H1 (cell line): ENCODE data around the gene ERCC6L. TPM values are rescaled to one million over a fixed set of nuclear protein-coding genes. Genes with fewer than 3 reads are reported as not detected.

Source experiments
- CTCF ChIA-PET: fragments of 300-600 bp; sonication (Branson Sonifier 250); formaldehyde crosslinking; loops from one replicate; lab custom pipeline; 2021; ENCODE audit not compliant: partially characterized antibody; lab: Charles Lee
- POLR2A ChIA-PET: fragments of 300-600 bp; sonication (Branson Sonifier 250); formaldehyde crosslinking; loops from one replicate; lab custom pipeline; 2021; ENCODE audit warnings: inconsistent platforms; ENCODE audit not compliant: partially characterized antibody; lab: Charles Lee
- DNase-seq, 2 experiments: peaks; one replicate each; pipeline versions ENCODE4 v3.0.0 to v3.0.0-alpha.2; 2010 to 2022; ENCODE audit warnings: low spot score in 2 of 2, low read depth in 1 of 2, mixed read lengths in 1 of 2
- FAIRE-seq: peaks from 2 replicates; lab custom pipeline; 2011; peaks lifted over from hg19 to GRCh38; lab: Jason Lieb, UNC
- H2AFZ ChIP-seq: 2 replicates; pipeline ENCODE4 v1.8.1; 2012; ENCODE audit warnings: low read length, inconsistent platforms
- H2AK5ac ChIP-seq: 2 replicates; pipeline ENCODE4 v1.6.1; 2013; ENCODE audit warnings: low read depth, low read length
- H2BK120ac ChIP-seq: replicated peaks from 2 replicates; pipeline ENCODE3; 2013; ENCODE audit warnings: low read depth, low read length, inconsistent platforms
- H2BK12ac ChIP-seq: 2 replicates; pipeline ENCODE4 v1.6.1; 2013; ENCODE audit warnings: low read depth, low read length
- H2BK15ac ChIP-seq: 2 replicates; pipeline ENCODE4 v1.6.1; 2013; ENCODE audit warnings: low read length
- H2BK20ac ChIP-seq: 2 replicates; pipeline ENCODE4 v1.6.1; 2013; ENCODE audit warnings: low read length
- H2BK5ac ChIP-seq: 2 replicates; pipeline ENCODE4 v1.6.1; 2013; ENCODE audit warnings: low read depth, low read length
- H3K14ac ChIP-seq: 2 replicates; pipeline ENCODE4 v1.6.1; 2013; ENCODE audit warnings: inconsistent platforms; ENCODE audit not compliant: insufficient read length
- H3K18ac ChIP-seq: 2 replicates; pipeline ENCODE4 v1.6.1; 2013; ENCODE audit warnings: low read length; ENCODE audit errors: extremely low read depth
- H3K23ac ChIP-seq: 2 replicates; pipeline ENCODE4 v1.6.1; 2013; ENCODE audit warnings: inconsistent platforms; ENCODE audit not compliant: insufficient read length
- H3K23me2 ChIP-seq: 2 replicates; pipeline ENCODE4 v1.6.1; 2013; ENCODE audit warnings: low read depth, low read length
- H3K27ac ChIP-seq: 2 replicates; pipeline ENCODE4 v1.6.1; 2011; ENCODE audit warnings: low read depth, low read length, inconsistent platforms
- H3K27me3 ChIP-seq, 4 experiments: replicated peaks in 1 of 4; 1 replicate in 1 of 4; 2 replicates in 3 of 4; pipeline versions ENCODE4 v1.6.1 to v1.8.1; 2011 to 2013; ENCODE audit warnings: low read length in 3 of 4, mild to moderate bottlenecking in 3 of 4, inconsistent platforms in 2 of 4, mixed read lengths in 2 of 4, moderate library complexity in 1 of 4; ENCODE audit not compliant: control insufficient read depth in 3 of 4, insufficient read depth in 3 of 4; ENCODE audit errors: extremely low read depth in 1 of 4
- H3K36me3 ChIP-seq, 4 experiments: 2 replicates each; pipeline versions ENCODE4 v1.6.1 to v1.8.1; 2011 to 2013; ENCODE audit warnings: mild to moderate bottlenecking in 4 of 4, low read length in 3 of 4, moderate library complexity in 2 of 4, control low read depth in 1 of 4, inconsistent platforms in 1 of 4; ENCODE audit not compliant: insufficient read depth in 4 of 4, control insufficient read depth in 2 of 4
- H3K4ac ChIP-seq: replicated peaks from 2 replicates; pipeline ENCODE3; 2013; ENCODE audit warnings: low read length, low read depth, mixed read lengths, inconsistent platforms; ENCODE audit not compliant: insufficient read length
- H3K4me1 ChIP-seq, 4 experiments: replicated peaks in 1 of 4; 1 replicate in 1 of 4; 2 replicates in 3 of 4; pipeline versions ENCODE4 v1.6.1 to v1.8.1; 2011 to 2013; ENCODE audit warnings: low read length in 3 of 4, inconsistent platforms in 2 of 4, mixed read lengths in 1 of 4; ENCODE audit not compliant: insufficient read depth in 4 of 4, control insufficient read depth in 3 of 4
- H3K4me2 ChIP-seq, 2 experiments: 2 replicates each; pipeline versions ENCODE4 v1.6.1 to v1.8.1; 2011 to 2013; ENCODE audit warnings: low read depth in 2 of 2, low read length in 2 of 2, control low read depth in 1 of 2, inconsistent platforms in 1 of 2, mild to moderate bottlenecking in 1 of 2; ENCODE audit not compliant: insufficient read depth in 1 of 2
- H3K4me3 ChIP-seq, 4 experiments: fragments of 200-600, 300-600 bp in 1 of 4; sonication (generic), shearing (Covaris generic), sonication (Bioruptor Twin) in 1 of 4; 2 replicates each; pipeline versions ENCODE4 v1.5.1 to v1.8.1; 2011 to 2016; ENCODE audit warnings: low read length in 4 of 4, low read depth in 3 of 4, control low read depth in 2 of 4, inconsistent platforms in 2 of 4, mild to moderate bottlenecking in 2 of 4, mixed read lengths in 1 of 4, moderate library complexity in 1 of 4; ENCODE audit not compliant: insufficient read depth in 2 of 4; ENCODE audit errors: extremely low read depth in 1 of 4
- H3K56ac ChIP-seq: replicated peaks from 2 replicates; pipeline ENCODE3; 2013; ENCODE audit warnings: low read depth, mild to moderate bottlenecking, mixed read lengths, low read length, inconsistent platforms; ENCODE audit not compliant: insufficient read length
- H3K79me1 ChIP-seq: 2 replicates; pipeline ENCODE4 v1.6.1; 2013; ENCODE audit warnings: low read depth, low read length, control low read depth
- H3K79me2 ChIP-seq, 2 experiments: 2 replicates each; pipeline versions ENCODE4 v1.6.1 to v1.8.1; 2012 to 2013; ENCODE audit warnings: low read length in 2 of 2, mild to moderate bottlenecking in 2 of 2, inconsistent platforms in 1 of 2; ENCODE audit not compliant: insufficient read depth in 2 of 2, control insufficient read depth in 1 of 2
- H3K9ac ChIP-seq, 4 experiments: replicated peaks in 1 of 4; 1 replicate in 1 of 4; 2 replicates in 3 of 4; pipeline versions ENCODE4 v1.6.1 to v1.8.1; 2011 to 2013; ENCODE audit warnings: low read depth in 3 of 4, low read length in 3 of 4, control low read depth in 2 of 4, mild to moderate bottlenecking in 2 of 4, moderate library complexity in 2 of 4, inconsistent platforms in 1 of 4; ENCODE audit errors: extremely low read depth in 1 of 4
- H3K9me3 ChIP-seq, 2 experiments: 2 replicates each; pipeline versions ENCODE4 v1.6.1 to v1.8.1; 2012 to 2013; ENCODE audit warnings: mild to moderate bottlenecking in 2 of 2, moderate library complexity in 2 of 2, control low read depth in 1 of 2, inconsistent platforms in 1 of 2, low read depth in 1 of 2, low read length in 1 of 2, mixed read lengths in 1 of 2; ENCODE audit not compliant: insufficient read depth in 2 of 2
- H4K20me1 ChIP-seq, 2 experiments: replicated peaks in 1 of 2; 2 replicates each; pipeline versions ENCODE3 to v1.8.1; 2011 to 2013; ENCODE audit warnings: inconsistent platforms in 2 of 2, low read length in 2 of 2, mild to moderate bottlenecking in 1 of 2; ENCODE audit not compliant: insufficient read depth in 2 of 2, control insufficient read depth in 1 of 2
- H4K5ac ChIP-seq: 2 replicates; pipeline ENCODE4 v1.6.1; 2013; ENCODE audit warnings: low read length, low read depth, mixed read lengths, inconsistent platforms; ENCODE audit not compliant: insufficient read length
- H4K8ac ChIP-seq: 2 replicates; pipeline ENCODE4 v1.8.0; 2013; ENCODE audit warnings: mild to moderate bottlenecking, moderate library complexity, low read length, inconsistent platforms; ENCODE audit not compliant: insufficient read depth; ENCODE audit errors: extremely low read depth
- H4K91ac ChIP-seq: replicated peaks from 2 replicates; pipeline ENCODE3; 2013; ENCODE audit warnings: low read length, mixed read lengths, inconsistent platforms; ENCODE audit not compliant: insufficient read length
- ATF2 ChIP-seq: IDR thresholded peaks from 2 replicates; pipeline ENCODE4 v1.6.1; 2012; ENCODE audit warnings: low read length, inconsistent platforms
- BCL11A ChIP-seq, 2 experiments: IDR thresholded peaks; one replicate each; pipeline ENCODE4 v1.6.1; 2011; ENCODE audit warnings: low read depth in 2 of 2, low read length in 2 of 2, mild to moderate bottlenecking in 2 of 2
- CREB1 ChIP-seq: IDR thresholded peaks from 2 replicates; pipeline ENCODE4 v1.6.1; 2012; ENCODE audit warnings: inconsistent platforms
- FOSL1 ChIP-seq: IDR thresholded peaks from 2 replicates; pipeline ENCODE4 v1.6.1; 2011; ENCODE audit warnings: mild to moderate bottlenecking, low read depth, low read length, moderate library complexity; ENCODE audit not compliant: insufficient read depth
- MAFK ChIP-seq: IDR thresholded peaks from 2 replicates; pipeline ENCODE4 v1.6.1; 2012; ENCODE audit warnings: low read depth, mild to moderate bottlenecking, improper control_type of control experiment, low read length
- POLR2A ChIP-seq, 2 experiments: IDR thresholded peaks; 1 replicate in 1 of 2; 2 replicates in 1 of 2; pipeline ENCODE4 v1.6.1; 2011; ENCODE audit warnings: low read depth in 2 of 2, low read length in 2 of 2, mild to moderate bottlenecking in 2 of 2; ENCODE audit errors: control extremely low read depth in 1 of 2
- SIN3A ChIP-seq, 2 experiments: IDR thresholded peaks in 1 of 2; conservative IDR thresholded peaks in 1 of 2; 2 replicates each; pipeline ENCODE4 v1.6.1; 2011 to 2012; ENCODE audit warnings: low read length in 2 of 2, improper control_type of control experiment in 1 of 2, low read depth in 1 of 2, mild to moderate bottlenecking in 1 of 2
- SIRT6 ChIP-seq: IDR thresholded peaks from one replicate; pipeline ENCODE4 v1.7.1; 2012; ENCODE audit warnings: low read length, inconsistent platforms
- SP4 ChIP-seq: IDR thresholded peaks from 2 replicates; pipeline ENCODE4 v1.6.1; 2012; ENCODE audit warnings: low read length, inconsistent platforms
- TAF7 ChIP-seq: optimal IDR thresholded peaks from 2 replicates; pipeline ENCODE3; 2011; ENCODE audit warnings: low read depth, mild to moderate bottlenecking, inconsistent platforms, low read length, moderate library complexity, borderline replicate concordance
- WGBS, 2 experiments: shearing (Covaris generic) in 1 of 2; methylation state at CpG; one replicate each; pipeline versions ENCODE4 v1.1.6 to v1.1.7; 2013 to 2015; ENCODE audit warnings: low lambda C conversion rate in 2 of 2, mixed read lengths in 2 of 2, inconsistent platforms in 1 of 2, low coverage in 1 of 2, missing lambda C conversion rate in 1 of 2; ENCODE audit not compliant: insufficient replicate concordance in 2 of 2, insufficient coverage in 1 of 2, insufficient read length in 1 of 2; ENCODE audit errors: extremely low coverage in 1 of 2, missing lambda C conversion rate in 1 of 2; 5-methylcytosine and 5-hydroxymethylcytosine counted together
- polyA plus RNA-seq, 7 experiments: library from polyadenylated mRNA; depleted of rRNA in 3 of 7; stranded (reverse) in 5 of 7; unstranded in 2 of 7; fragments of >200 nt in 5 of 7; fragments of 200-250 nt in 2 of 7; gene quantifications; 1 replicate in 5 of 7; 2 replicates in 1 of 7; 4 replicates in 1 of 7; pipeline versions ENCODE4 v1.2.1 to v1.2.3, GENCODE V29; 2011 to 2013; ENCODE audit warnings: missing spikeins in 2 of 7, mixed read lengths in 2 of 7
- total RNA-seq: library from RNA; stranded (reverse); fragmentation: NEBNext Ultra II Directional; extraction: Animal tissue kit (Norgen Biotek cat#: 25700); gene quantifications from 2 replicates; pipeline ENCODE4 v1.2.1, GENCODE V29; 2021

The ERCC6L gene
- total and polyA plus RNA-seq, 2 of the 8 experiments (the other 6 are each of a cell fraction or from before 2014, with no cell fraction given), result 4.0 to 23.9 TPM

GRCh38 chrX:72247206-72247942, 8.5 kb upstream of the ERCC6L start:
- no peak overlapping the region for H3K56ac ChIP-seq
- no peak overlapping the region for H3K27ac ChIP-seq
- DNase-seq (no peak), FAIRE-seq (no peak)
- H4K5ac ChIP-seq, result no peak overlapping the region
- H4K8ac ChIP-seq, result no peak overlapping the region
- H3K4ac ChIP-seq, result no peak overlapping the region
- no peaks in the 10 kb centered on the region for H3K79me2 ChIP-seq
- no peak overlapping the region for H2BK120ac ChIP-seq
- H3K36me3 ChIP-seq, result no peaks in the 10 kb centered on the region
- no peak overlapping the region for H2BK15ac ChIP-seq
- no peak overlapping the region for H3K23ac ChIP-seq
- H2BK12ac ChIP-seq, result no peak overlapping the region
- H2BK5ac ChIP-seq, result no peak overlapping the region
- no peak overlapping the region for H3K4me2 ChIP-seq
- no peak overlapping the region for H2AFZ ChIP-seq
- H4K91ac ChIP-seq, result no peak overlapping the region
- H2BK20ac ChIP-seq, result no peak overlapping the region
- no peaks in the 10 kb centered on the region for H3K23me2 ChIP-seq
- no peaks in the 10 kb centered on the region for H3K9me3 ChIP-seq
- H4K20me1 ChIP-seq, result no peaks in the 10 kb centered on the region
- no peaks in the 10 kb centered on the region for H3K79me1 ChIP-seq
- H2AK5ac ChIP-seq, result no peak overlapping the region
- H3K4me3 ChIP-seq, result no peak overlapping the region
- no peak overlapping the region for H3K18ac ChIP-seq
- 100% methylated on average over 1 of the region's 2 CpGs; no CpG with 5 or more reads in 1 of the 2 experiments for WGBS, 2 experiments
- CTCF ChIA-PET, result interaction anchor here (1.5 kb wide), 1 partner anchor 23 kb away, joined by 4 read pairs; no protein-coding TSS in a partner anchor
- POLR2A ChIA-PET, result interaction anchor here (1.6 to 4.5 kb wide), 2 partner anchors 9 to 30 kb away, joined by 6 to 23 read pairs; partner anchors contain the start of genes ERCC6L and RPS4X
- no peak overlapping the region for H3K9ac ChIP-seq
- H3K27me3 ChIP-seq, result no peaks in the 10 kb centered on the region
- H3K4me1 ChIP-seq, result no peaks in the 10 kb centered on the region
- H3K14ac ChIP-seq, result no peak overlapping the region
- TF ChIP-seq ATF2 (no peak), SIN3A (conservative IDR thresholded peaks at IDR 0.05 in 1 of 2, IDR thresholded peaks at IDR 0.05 in 1 of 2; ENCODE audit: low read depth in 1 of 2, low read length in 2 of 2) (no peak), FOSL1 (no peak), SP4 (no peak), TAF7 (no peak), CREB1 (no peak), MAFK (no peak), BCL11A (IDR thresholded peaks at IDR 0.05; ENCODE audit: low read depth in 2 of 2, low read length in 2 of 2) (no peak), SIRT6 (no peak), POLR2A (IDR thresholded peaks at IDR 0.05; ENCODE audit: control extremely low read depth in 1 of 2, low read depth in 2 of 2, low read length in 2 of 2) (no peak)
